Upper lobe of right lung (tissue), 1 donor: Measurements from ENCODE around the gene ABCG2. TPM values are rescaled to one million over a fixed set of nuclear protein-coding genes. Genes with fewer than 3 reads are reported as not detected.
A peak's percentile ranks its signal among the peaks of the same experiment; 100 is the strongest.
"Not testable (repeated sequence)": the region's sequence is repeated elsewhere in the genome, so short reads cannot be mapped to it uniquely, and the experiment has no call there.

Experiments used
- ATAC-seq: fragments of 200-7000 bp; cut with Tn5 transposase; one replicate; pipeline ENCODE4 v1.9.1; 2020; ENCODE audit warnings: mild to moderate bottlenecking, moderate library complexity
- DNase-seq: peaks from one replicate; pipeline ENCODE4 v3.0.0-alpha.2; 2020
- H3K27ac ChIP-seq: fragments of 200-600 bp; one replicate; pipeline ENCODE4 v1.8.0; 2022
- H3K27me3 ChIP-seq: fragments of 200-600 bp; one replicate; pipeline ENCODE4 v1.8.0; 2022; ENCODE audit warnings: mild to moderate bottlenecking
- H3K36me3 ChIP-seq: fragments of 200-600 bp; one replicate; pipeline ENCODE4 v1.8.0; 2022
- H3K4me1 ChIP-seq: fragments of 200-600 bp; one replicate; pipeline ENCODE4 v1.8.0; 2022
- H3K4me3 ChIP-seq: fragments of 200-600 bp; one replicate; pipeline ENCODE4 v1.8.0; 2022; ENCODE audit warnings: mild to moderate bottlenecking
- H3K9me3 ChIP-seq: fragments of 200-600 bp; one replicate; pipeline ENCODE4 v1.8.0; 2022
- intact Hi-C: fragments of 100-400 bp; cut with DNase I; formaldehyde crosslinking; loops from one replicate; pipeline ENCODE4 v1.11.0; 2022
- total RNA-seq: library from RNA; stranded (reverse); fragmentation: NEBNext Ultra II Directional; extraction: Animal tissue kit (Norgen Biotek cat#: 25700); gene quantifications from one replicate; pipeline ENCODE4 v1.2.1, GENCODE V29; 2021
- TF ChIP-seq, protein P1 (sequence below): fragments of 200-600 bp; IDR thresholded peaks from one replicate; pipeline ENCODE4 v1.8.0; 2022; ENCODE audit warnings: antibody characterized with exemption
- donor health status: DM: no; HTN: yes; CAD: no; lungs with severe emphysema.

ABCG2 gene
- total RNA-seq, 1 donor from 2014 or later: 21.7 TPM

DNA sequence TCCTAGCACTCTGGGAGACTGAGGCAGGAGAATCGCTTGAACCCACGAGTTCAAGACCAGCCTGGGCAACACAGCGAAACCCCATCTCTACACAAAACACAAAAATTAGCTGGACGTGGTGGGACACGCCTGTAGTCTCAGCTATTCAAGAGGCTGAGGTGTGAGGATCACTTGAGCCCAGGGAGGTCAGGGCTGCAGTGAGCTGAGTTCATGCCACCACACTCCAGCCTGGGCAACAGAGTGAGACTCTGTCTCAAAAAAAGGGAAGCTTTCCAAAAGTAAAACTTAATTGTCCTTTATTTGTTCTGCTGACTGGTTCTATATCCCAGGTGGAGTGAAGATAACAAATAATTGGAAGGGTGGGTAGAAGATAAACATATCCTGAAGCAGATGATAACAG, 45.6 kb downstream of the ABCG2 start:
- Histone ChIP-seq H3K27ac (no peak overlapping the region), H3K27me3 (no peaks in the 10 kb centered on the region), H3K4me1 (peaks cover 5% of the 10 kb centered on the region), H3K9me3 (no peaks in the 10 kb centered on the region), H3K4me3 (no peak overlapping the region), H3K36me3 (no peaks in the 10 kb centered on the region)
- ATAC-seq: no peak
- TF ChIP-seq, protein P1, sequence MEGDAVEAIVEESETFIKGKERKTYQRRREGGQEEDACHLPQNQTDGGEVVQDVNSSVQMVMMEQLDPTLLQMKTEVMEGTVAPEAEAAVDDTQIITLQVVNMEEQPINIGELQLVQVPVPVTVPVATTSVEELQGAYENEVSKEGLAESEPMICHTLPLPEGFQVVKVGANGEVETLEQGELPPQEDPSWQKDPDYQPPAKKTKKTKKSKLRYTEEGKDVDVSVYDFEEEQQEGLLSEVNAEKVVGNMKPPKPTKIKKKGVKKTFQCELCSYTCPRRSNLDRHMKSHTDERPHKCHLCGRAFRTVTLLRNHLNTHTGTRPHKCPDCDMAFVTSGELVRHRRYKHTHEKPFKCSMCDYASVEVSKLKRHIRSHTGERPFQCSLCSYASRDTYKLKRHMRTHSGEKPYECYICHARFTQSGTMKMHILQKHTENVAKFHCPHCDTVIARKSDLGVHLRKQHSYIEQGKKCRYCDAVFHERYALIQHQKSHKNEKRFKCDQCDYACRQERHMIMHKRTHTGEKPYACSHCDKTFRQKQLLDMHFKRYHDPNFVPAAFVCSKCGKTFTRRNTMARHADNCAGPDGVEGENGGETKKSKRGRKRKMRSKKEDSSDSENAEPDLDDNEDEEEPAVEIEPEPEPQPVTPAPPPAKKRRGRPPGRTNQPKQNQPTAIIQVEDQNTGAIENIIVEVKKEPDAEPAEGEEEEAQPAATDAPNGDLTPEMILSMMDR: no peak
- DNase-seq: no peak
- intact Hi-C loops: no loop called here

DNA sequence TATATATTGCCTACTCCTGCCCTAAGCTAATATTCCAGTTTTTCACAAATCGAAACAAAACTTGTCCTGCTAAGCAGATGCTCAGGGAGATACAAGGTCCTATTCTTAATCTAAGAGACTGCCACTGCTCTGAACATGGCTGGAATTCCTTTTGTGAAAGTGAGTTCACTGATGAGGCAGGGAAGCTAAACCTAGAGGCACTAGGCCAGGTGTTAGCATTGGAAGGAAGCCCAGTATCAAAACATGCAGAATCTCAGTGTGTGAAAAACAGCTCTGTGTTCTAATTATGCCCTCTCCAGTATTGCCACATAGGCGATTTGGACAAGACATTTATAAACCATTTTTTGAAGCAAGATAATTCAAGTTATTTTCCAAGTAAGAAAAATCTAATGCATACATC, 47.6 kb downstream of the ABCG2 start:
- no peaks in the 10 kb centered on the region for H3K36me3 ChIP-seq
- H3K27ac ChIP-seq: no peak overlapping the region
- peaks cover 12% of the 10 kb centered on the region for H3K4me1 ChIP-seq
- intact Hi-C loops: no loop called here
- H3K4me3 ChIP-seq: no peak overlapping the region
- DNase-seq: no peak
- ATAC-seq: no peak
- TF ChIP-seq, protein P1: no peak
- no peaks in the 10 kb centered on the region for H3K27me3 ChIP-seq
- H3K9me3 ChIP-seq: no peaks in the 10 kb centered on the region

DNA sequence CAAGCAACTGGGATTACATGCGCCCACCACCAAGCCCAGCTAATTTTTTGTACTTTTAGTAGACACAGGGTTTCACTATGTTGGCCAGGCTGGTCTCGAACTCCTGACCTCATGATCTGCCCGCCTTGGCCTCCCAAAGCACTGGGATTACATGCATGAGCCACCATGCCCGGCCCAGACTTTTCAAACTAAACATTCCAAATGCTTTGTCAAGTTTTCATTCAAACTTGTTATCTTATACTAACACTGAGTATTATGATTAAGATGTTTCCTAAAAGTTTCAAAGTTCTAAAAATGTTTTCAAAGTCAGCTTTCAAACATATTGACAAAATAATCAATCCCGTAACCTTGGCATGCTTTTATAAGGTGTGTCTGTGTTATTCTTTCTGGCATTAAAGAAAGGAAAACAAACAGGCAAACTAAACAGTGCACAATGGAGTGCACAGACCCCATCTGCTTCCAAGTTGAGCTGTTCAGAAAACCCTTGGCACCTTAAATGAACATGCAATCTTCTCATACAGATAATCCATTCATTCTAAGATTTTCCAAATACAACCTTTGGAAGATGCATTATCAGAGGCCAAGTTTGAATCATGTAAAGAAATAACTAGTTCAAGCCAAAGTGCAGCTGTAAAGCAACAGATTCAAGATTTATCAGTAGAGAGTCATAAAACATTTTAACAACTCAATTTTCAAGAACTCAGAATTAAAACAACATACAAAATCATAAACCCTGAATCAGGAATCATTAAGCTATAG, 49.1 kb downstream of the ABCG2 start:
- intact Hi-C loops: no loop called here
- H3K9me3 ChIP-seq: no peaks in the 10 kb centered on the region
- H3K4me3 ChIP-seq: no peak overlapping the region
- H3K36me3 ChIP-seq: no peaks in the 10 kb centered on the region
- TF ChIP-seq, protein P1: no peak
- H3K27me3 ChIP-seq: no peaks in the 10 kb centered on the region
- no peak overlapping the region for H3K27ac ChIP-seq
- H3K4me1 ChIP-seq: peaks cover 12% of the 10 kb centered on the region
- no peak for ATAC-seq
- no peak for DNase-seq

DNA sequence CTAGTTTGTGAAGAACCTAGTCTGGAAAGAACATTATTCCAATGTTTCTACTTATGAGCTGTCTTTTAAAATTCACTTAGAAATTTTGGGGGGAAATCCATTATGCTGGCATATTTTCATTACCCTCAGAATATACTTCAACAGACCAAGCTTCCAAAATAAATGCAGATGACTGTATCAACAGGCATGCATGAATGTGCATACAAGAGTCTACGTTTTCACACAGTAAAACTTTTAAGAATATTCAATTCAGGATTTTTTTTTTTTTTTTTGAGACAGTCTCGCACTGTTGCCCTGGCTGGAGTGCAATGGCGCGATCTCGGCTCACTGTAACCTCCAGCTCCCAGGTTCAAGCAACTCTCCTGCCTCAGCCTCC, 49.7 kb downstream of the ABCG2 start:
- H3K27ac ChIP-seq: no peak overlapping the region
- TF ChIP-seq, protein P1: no peak
- H3K36me3 ChIP-seq: no peaks in the 10 kb centered on the region
- ATAC-seq: no peak
- H3K4me3 ChIP-seq: no peak overlapping the region
- H3K4me1 ChIP-seq: peaks cover 12% of the 10 kb centered on the region
- no peak for DNase-seq
- H3K27me3 ChIP-seq: no peaks in the 10 kb centered on the region
- H3K9me3 ChIP-seq: no peaks in the 10 kb centered on the region
- intact Hi-C loops: no loop called here

DNA sequence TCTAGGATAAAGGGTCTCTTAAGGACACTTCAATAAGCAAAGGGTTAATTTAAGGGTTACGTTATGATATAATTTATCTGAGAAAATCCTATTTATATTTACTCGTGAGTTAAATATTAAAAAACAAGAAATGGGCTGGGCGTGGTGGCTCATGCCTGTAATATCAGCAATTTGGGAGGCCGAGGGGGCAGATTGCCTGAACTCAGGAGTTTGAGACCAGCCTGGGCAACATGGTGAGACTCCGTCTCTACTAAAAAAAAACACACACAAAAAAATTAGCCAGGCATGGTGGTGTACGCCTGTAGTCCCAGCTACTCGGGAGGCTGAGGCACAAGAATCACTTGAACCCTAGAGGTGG, 50.4 kb downstream of the ABCG2 start:
- H3K36me3 ChIP-seq, H3K4me3 ChIP-seq, H3K27me3 ChIP-seq, intact Hi-C loops, ATAC-seq, H3K27ac ChIP-seq, DNase-seq, H3K9me3 ChIP-seq: not testable (repeated sequence)
- peaks cover 12% of the 10 kb centered on the region for H3K4me1 ChIP-seq

DNA sequence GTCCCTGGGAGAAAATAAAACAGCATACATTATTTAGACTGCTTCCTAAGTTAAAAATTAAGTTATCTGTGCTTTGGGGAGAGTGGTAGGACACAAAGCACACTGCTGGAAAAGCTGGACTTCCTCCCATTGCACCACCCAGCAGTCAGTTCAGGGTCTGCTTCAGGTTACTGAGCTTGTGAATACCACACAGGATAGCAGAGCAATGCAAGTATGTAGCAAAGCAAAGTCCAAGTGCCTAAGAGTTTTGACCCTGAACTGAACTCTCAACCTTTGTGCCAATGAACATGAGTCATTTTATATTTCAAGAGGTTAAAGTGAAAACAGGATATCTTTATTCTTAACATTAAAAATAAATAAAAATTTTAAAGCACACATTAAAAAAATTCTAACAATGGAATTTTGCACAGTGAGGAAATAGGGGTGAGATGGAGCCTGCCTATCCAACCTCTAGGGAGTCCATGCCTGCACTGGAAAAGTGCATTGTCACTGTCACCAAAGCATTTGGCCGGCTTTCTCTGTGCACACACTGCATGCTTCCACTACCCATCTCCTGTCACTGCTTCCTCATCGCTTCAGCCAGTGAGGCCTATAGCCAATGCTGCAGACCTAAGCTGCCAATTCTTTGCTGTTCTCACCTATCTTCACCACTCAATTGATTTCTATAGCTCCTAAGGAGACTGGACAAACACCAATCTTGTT, 50.9 kb downstream of the ABCG2 start:
- TF ChIP-seq, protein P1: no peak
- DNase-seq (no peak), ATAC-seq (peak; percentile 72)
- Histone ChIP-seq H3K4me3 (no peak overlapping the region), H3K27me3 (no peaks in the 10 kb centered on the region), H3K9me3 (no peaks in the 10 kb centered on the region), H3K36me3 (no peaks in the 10 kb centered on the region), H3K27ac (no peak overlapping the region), H3K4me1 (peaks cover 12% of the 10 kb centered on the region)
- intact Hi-C loops: no loop called here
